A549 (cell line): ENCODE results near the gene CHPT1.

Experiments
- BHLHE40 ChIP-seq: IDR thresholded peaks from 2 replicates; pipeline ENCODE4 v1.6.1; 2012; ENCODE audit warnings: low read depth, low read length, inconsistent platforms
- EP300 ChIP-seq, 2 experiments: fragments of >200 bp; sonication (Bioruptor Twin); formaldehyde crosslinking; IDR thresholded peaks; 2 replicates in 1 of 2; 3 replicates in 1 of 2; pipeline ENCODE4 v1.6.1; 2016 to 2017
- JUN ChIP-seq, 2 experiments: fragments of >200 bp; sonication (Bioruptor Twin); formaldehyde crosslinking; IDR thresholded peaks; 2 replicates in 1 of 2; 3 replicates in 1 of 2; pipeline ENCODE4 v1.6.1; 2016 to 2017
- MAZ ChIP-seq: fragments of 150-350 bp; IDR thresholded peaks from 2 replicates; pipeline ENCODE4 v1.6.1; 2014; ENCODE audit warnings: antibody characterized with exemption, low read depth, low read length, borderline replicate concordance
- NFE2L2 ChIP-seq: fragments of 150-350 bp; conservative IDR thresholded peaks from 2 replicates; pipeline ENCODE4 v1.6.1; 2014; ENCODE audit warnings: low read length
- POLR2A ChIP-seq: IDR thresholded peaks from 2 replicates; pipeline ENCODE4 v1.6.1; 2012; ENCODE audit warnings: mild to moderate bottlenecking, low read length
- RCOR1 ChIP-seq: fragments of 150-350 bp; IDR thresholded peaks from 2 replicates; pipeline ENCODE4 v1.6.1; 2014; ENCODE audit warnings: antibody characterized with exemption, low read length, low read depth
- TF ChIP-seq, protein P1 (sequence below): fragments of >200 bp; sonication (Bioruptor Twin); formaldehyde crosslinking; IDR thresholded peaks from 3 replicates; pipeline ENCODE4 v1.5.1; 2016
- TF ChIP-seq, protein P2 (sequence below): fragments of 250-450 bp; sonication (Bioruptor Pico); IDR thresholded peaks from 2 replicates; pipeline ENCODE4 v1.5.0; 2021; ENCODE audit warnings: mild to moderate bottlenecking, moderate library complexity, borderline replicate concordance
- TF ChIP-seq, protein P3 (sequence below): IDR thresholded peaks from 2 replicates; pipeline ENCODE4 v1.6.1; 2012

GRCh38 chr12:101743242-101743641 is 45.8 kb downstream of the CHPT1 start:
- TF ChIP-seq POLR2A (no peak), NFE2L2 (no peak), JUN (IDR thresholded peaks at IDR 0.05) (no peak), BHLHE40 (no peak), MAZ (no peak), RCOR1 (no peak), EP300 (IDR thresholded peaks at IDR 0.05) (no peak)
- TF ChIP-seq, protein P1, sequence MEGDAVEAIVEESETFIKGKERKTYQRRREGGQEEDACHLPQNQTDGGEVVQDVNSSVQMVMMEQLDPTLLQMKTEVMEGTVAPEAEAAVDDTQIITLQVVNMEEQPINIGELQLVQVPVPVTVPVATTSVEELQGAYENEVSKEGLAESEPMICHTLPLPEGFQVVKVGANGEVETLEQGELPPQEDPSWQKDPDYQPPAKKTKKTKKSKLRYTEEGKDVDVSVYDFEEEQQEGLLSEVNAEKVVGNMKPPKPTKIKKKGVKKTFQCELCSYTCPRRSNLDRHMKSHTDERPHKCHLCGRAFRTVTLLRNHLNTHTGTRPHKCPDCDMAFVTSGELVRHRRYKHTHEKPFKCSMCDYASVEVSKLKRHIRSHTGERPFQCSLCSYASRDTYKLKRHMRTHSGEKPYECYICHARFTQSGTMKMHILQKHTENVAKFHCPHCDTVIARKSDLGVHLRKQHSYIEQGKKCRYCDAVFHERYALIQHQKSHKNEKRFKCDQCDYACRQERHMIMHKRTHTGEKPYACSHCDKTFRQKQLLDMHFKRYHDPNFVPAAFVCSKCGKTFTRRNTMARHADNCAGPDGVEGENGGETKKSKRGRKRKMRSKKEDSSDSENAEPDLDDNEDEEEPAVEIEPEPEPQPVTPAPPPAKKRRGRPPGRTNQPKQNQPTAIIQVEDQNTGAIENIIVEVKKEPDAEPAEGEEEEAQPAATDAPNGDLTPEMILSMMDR: no peak
- TF ChIP-seq, protein P2, sequence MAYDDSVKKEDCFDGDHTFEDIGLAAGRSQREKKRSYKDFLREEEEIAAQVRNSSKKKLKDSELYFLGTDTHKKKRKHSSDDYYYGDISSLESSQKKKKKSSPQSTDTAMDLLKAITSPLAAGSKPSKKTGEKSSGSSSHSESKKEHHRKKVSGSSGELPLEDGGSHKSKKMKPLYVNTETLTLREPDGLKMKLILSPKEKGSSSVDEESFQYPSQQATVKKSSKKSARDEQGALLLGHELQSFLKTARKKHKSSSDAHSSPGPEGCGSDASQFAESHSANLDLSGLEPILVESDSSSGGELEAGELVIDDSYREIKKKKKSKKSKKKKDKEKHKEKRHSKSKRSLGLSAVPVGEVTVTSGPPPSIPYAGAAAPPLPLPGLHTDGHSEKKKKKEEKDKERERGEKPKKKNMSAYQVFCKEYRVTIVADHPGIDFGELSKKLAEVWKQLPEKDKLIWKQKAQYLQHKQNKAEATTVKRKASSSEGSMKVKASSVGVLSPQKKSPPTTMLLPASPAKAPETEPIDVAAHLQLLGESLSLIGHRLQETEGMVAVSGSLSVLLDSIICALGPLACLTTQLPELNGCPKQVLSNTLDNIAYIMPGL (CRISPR knock-in tag): no peak
- TF ChIP-seq, protein P3, sequence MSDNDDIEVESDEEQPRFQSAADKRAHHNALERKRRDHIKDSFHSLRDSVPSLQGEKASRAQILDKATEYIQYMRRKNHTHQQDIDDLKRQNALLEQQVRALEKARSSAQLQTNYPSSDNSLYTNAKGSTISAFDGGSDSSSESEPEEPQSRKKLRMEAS: no peak
